Measurements from ENCODE around the gene KNOP1. TPM values are rescaled to one million over a fixed set of nuclear protein-coding genes. Genes with fewer than 3 reads are reported as not detected.
A peak's percentile ranks its signal among the peaks of the same experiment; 100 is the strongest.

Gene KNOP1
- total and polyA plus RNA-seq, 2 of the 4 experiments (the other 2 are of a cell fraction), result 7.0 to 8.4 TPM

DNA sequence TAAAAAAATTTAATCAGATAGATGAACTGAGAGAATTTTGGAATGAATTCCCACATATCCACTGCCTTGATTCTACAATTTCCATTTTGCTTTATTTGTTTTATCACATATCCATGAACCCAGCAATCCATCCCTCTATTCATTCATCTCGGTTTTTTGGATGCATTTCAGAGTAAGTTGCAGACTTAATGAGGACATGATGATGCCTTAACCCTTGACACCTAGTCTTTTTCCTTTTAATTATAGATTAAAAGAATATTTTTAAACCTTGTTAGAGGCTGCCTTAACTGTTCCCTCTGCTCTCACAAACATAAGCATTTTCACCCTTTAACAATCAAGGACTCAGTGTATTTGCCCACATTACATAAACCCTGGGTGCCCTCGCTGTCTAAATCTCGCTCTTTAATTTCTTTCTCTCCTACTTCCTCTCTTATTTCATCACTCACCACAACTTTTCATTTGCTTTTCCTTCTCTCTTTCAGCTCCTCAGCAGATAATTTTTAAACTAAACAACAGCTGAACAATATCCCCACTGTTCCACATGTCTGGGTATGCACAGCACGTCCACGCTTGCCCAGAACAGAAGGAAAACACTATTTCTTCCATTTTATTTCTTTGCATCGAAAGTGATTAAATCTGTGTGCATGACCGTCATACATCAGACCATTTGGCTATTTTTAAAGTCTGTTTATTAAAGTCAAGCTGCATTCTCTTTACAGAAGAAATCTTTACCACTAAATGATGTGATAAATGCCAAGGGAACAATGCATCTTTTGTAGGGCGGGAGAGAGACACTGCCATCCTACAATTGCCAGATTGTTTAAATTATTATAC lies 40.0 kb upstream of the KNOP1 start:
- intact Hi-C loops (cut with micrococcal nuclease) (loop anchor here (5.0 kb wide), 1 partner anchor 59 kb away; no protein-coding TSS in a partner anchor), in situ Hi-C loops (cut with MboI; ENCODE audit: low sequenced_read_pairs) (no loop called here), dilution Hi-C loops (cut with HindIII; ENCODE audit: low sequenced_read_pairs, unreplicated experiment) (no loop called here)
- ChIA-PET POLR2A (ENCODE audit: unreplicated experiment) (interaction anchor here (0.6 kb wide), 1 partner anchor 127 kb away, joined by 3 read pairs; no protein-coding TSS in a partner anchor), CTCF (no interaction called here)
- Histone ChIP-seq H2BK20ac (ENCODE audit: low read depth, low read length) (no peak overlapping the region), H3K9ac (ENCODE audit: low read depth, low read length) (no peak overlapping the region), H3K27me3 (ENCODE audit: control insufficient read depth, insufficient read depth, low read length) (no peaks in the 10 kb centered on the region), H3K4me3 (ENCODE audit: insufficient read depth, low read depth, low read length) (peak overlapping the region; percentile 14; the same call in 1 of the 2 replicates), H2AK5ac (ENCODE audit: low read depth, low read length) (no peak overlapping the region), H3K23ac (ENCODE audit: low read depth, low read length) (peak overlapping the region; percentile 26; the same call in 1 of the 2 replicates), H3K9me3 (ENCODE audit: control insufficient read depth, insufficient read depth, low read length) (no peaks in the 10 kb centered on the region), H4K91ac (ENCODE audit: insufficient read depth, low read depth, low read length) (0 out of 2 replicates have a peak overlapping the region, but pooled peaks have one; percentile 46), H4K20me1 (ENCODE audit: insufficient read depth, low read length) (no peaks in the 10 kb centered on the region), H3K9me1 (ENCODE audit: insufficient read depth, low read length) (peaks cover 6% of the 10 kb centered on the region; the same call in 1 of the 2 replicates), H3K79me1 (ENCODE audit: low read depth in 1 of 2, low read length in 2 of 2) (no peaks in the 10 kb centered on the region), H3K4me1 (ENCODE audit: control insufficient read depth, insufficient read depth, low read length) (peaks cover 7% of the 10 kb centered on the region), H2AFZ (replicated peaks; ENCODE audit: low read length, poor library complexity) (no peak overlapping the region), H3K56ac (ENCODE audit: extremely low read depth, insufficient read depth, low read length) (no peak overlapping the region), H2AK9ac (replicated peaks; ENCODE audit: low read depth, low read length, poor library complexity) (no peak overlapping the region), H4K5ac (ENCODE audit: low read depth, low read length) (peak overlapping the region; percentile 38), H3K4ac (ENCODE audit: low read depth, low read length) (0 out of 2 replicates have a peak overlapping the region, but pooled peaks have one; percentile 26), H3K36me3 (ENCODE audit: control insufficient read depth, insufficient read depth, low read length) (no peaks in the 10 kb centered on the region), H2BK15ac (ENCODE audit: low read depth, low read length) (no peak overlapping the region), H3K4me2 (ENCODE audit: low read depth, low read length) (peak overlapping the region; percentile 81), H2BK5ac (ENCODE audit: low read depth, low read length, poor library complexity, severe bottlenecking) (peak overlapping the region; percentile 47), H3K18ac (ENCODE audit: low read depth, low read length) (peak overlapping the region; percentile 41; the same call in 1 of the 2 replicates), H2BK120ac (ENCODE audit: low read depth, low read length) (peak overlapping the region; percentile 44; the same call in 1 of the 2 replicates), H4K8ac (ENCODE audit: low read depth in 2 of 2, low read length in 2 of 2) (peak overlapping the region in 1 of 2 experiments; percentile 71; a peak in 2 of 4 replicates), H3K14ac (replicated peaks; ENCODE audit: low read depth, low read length) (peak overlapping the region; percentile 67; the same call in 1 of the 2 replicates), H3K27ac (ENCODE audit: insufficient read depth, low read length) (peak overlapping the region; percentile 42; the same call in 1 of the 2 replicates)
- TF ChIP-seq MAFK (IDR thresholded peaks at IDR 0.05; ENCODE audit: low read depth, low read length) (no peak), MXI1 (IDR thresholded peaks at IDR 0.05; ENCODE audit: borderline replicate concordance, low read depth, low read length) (no peak), MAZ (IDR thresholded peaks at IDR 0.05; ENCODE audit: borderline replicate concordance, low read depth, low read length) (no peak), RCOR1 (IDR thresholded peaks at IDR 0.05; ENCODE audit: insufficient replicate concordance, low read length) (no peak), CHD1 (IDR thresholded peaks at IDR 0.05; ENCODE audit: low read depth, low read length) (no peak), FOS (IDR thresholded peaks at IDR 0.05; ENCODE audit: low read depth, low read length) (no peak), RFX5 (IDR thresholded peaks at IDR 0.05; ENCODE audit: low read depth, low read length) (no peak), BHLHE40 (IDR thresholded peaks at IDR 0.05; ENCODE audit: low read depth, low read length) (no peak), NFE2L2 (IDR thresholded peaks at IDR 0.05; ENCODE audit: low read depth, low read length) (no peak)
- TF ChIP-seq, protein P1, sequence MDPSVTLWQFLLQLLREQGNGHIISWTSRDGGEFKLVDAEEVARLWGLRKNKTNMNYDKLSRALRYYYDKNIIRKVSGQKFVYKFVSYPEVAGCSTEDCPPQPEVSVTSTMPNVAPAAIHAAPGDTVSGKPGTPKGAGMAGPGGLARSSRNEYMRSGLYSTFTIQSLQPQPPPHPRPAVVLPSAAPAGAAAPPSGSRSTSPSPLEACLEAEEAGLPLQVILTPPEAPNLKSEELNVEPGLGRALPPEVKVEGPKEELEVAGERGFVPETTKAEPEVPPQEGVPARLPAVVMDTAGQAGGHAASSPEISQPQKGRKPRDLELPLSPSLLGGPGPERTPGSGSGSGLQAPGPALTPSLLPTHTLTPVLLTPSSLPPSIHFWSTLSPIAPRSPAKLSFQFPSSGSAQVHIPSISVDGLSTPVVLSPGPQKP (IDR thresholded peaks at IDR 0.05; ENCODE audit: borderline replicate concordance, low read depth, low read length), result no peak
- 23 to 100% methylated on average over 1 to 2 of the region's 8 CpGs for WGBS, 2 experiments (ENCODE audit: extremely low coverage in 2 of 2, insufficient read length in 1 of 2)
- DNase-seq, result peak; percentile 40
- no TSS peak for BruUV-seq (replicated peaks)
- peak; percentile 61 for ATAC-seq (ENCODE audit: low read depth)
